IMR-90 (cell line): ENCODE measurements around the gene PIP5K1B. TPM values are rescaled to one million over a fixed set of nuclear protein-coding genes. Genes with fewer than 3 reads are reported as not detected.

ENCODE experiments used
- ATAC-seq: fragments of 200-7000 bp; cut with Tn5 transposase; 2 replicates; pipeline ENCODE4 v1.9.1; 2020; ENCODE audit warnings: low read depth, mild to moderate bottlenecking, moderate library complexity
- BruUV-seq: library from RNA; stranded (reverse); fragments of 400-500 nt; replicated peaks from 2 replicates; lab custom pipeline; 2021; lab: Mats Ljungman, UMichigan
- CTCF ChIA-PET: fragments of 300-600 bp; formaldehyde crosslinking; extraction: SDS; loops from one replicate; lab custom pipeline; 2021; ENCODE audit warnings: antibody characterized with exemption; lab: Yijun Ruan, JAX
- POLR2A ChIA-PET: fragments of 300-600 bp; sonication (Branson Sonifier 250); formaldehyde crosslinking; loops from one replicate; lab custom pipeline; 2022; ENCODE audit warnings: antibody characterized with exemption; ENCODE audit not compliant: unreplicated experiment; lab: Charles Lee
- DNase-seq: peaks from one replicate; pipeline ENCODE4 v3.0.0; 2013
- H2AFZ ChIP-seq: replicated peaks from 2 replicates; pipeline ENCODE3; 2013; ENCODE audit warnings: low read length, mild to moderate bottlenecking; ENCODE audit not compliant: poor library complexity
- H2AK5ac ChIP-seq: 2 replicates; pipeline ENCODE4 v1.6.1; 2013; ENCODE audit warnings: low read depth, low read length, inconsistent platforms
- H2AK9ac ChIP-seq: replicated peaks from 2 replicates; pipeline ENCODE3; 2013; ENCODE audit warnings: mild to moderate bottlenecking, low read depth, low read length, moderate library complexity; ENCODE audit not compliant: poor library complexity
- H2BK120ac ChIP-seq: 2 replicates; pipeline ENCODE4 v1.6.1; 2013; ENCODE audit warnings: low read depth, low read length, inconsistent platforms
- H2BK15ac ChIP-seq: 3 replicates; pipeline ENCODE4 v1.6.1; 2013; ENCODE audit warnings: low read depth, low read length, inconsistent platforms
- H2BK20ac ChIP-seq: 2 replicates; pipeline ENCODE4 v1.6.1; 2013; ENCODE audit warnings: low read depth, mild to moderate bottlenecking, inconsistent platforms, low read length, moderate library complexity
- H2BK5ac ChIP-seq: 2 replicates; pipeline ENCODE4 v1.6.1; 2013; ENCODE audit warnings: mild to moderate bottlenecking, low read depth, low read length, inconsistent platforms; ENCODE audit not compliant: poor library complexity, severe bottlenecking
- H3K14ac ChIP-seq: replicated peaks from 2 replicates; pipeline ENCODE4 v1.6.1; 2013; ENCODE audit warnings: low read depth, low read length, inconsistent platforms
- H3K18ac ChIP-seq: 2 replicates; pipeline ENCODE4 v1.6.1; 2013; ENCODE audit warnings: low read depth, low read length, control low read depth
- H3K23ac ChIP-seq: 2 replicates; pipeline ENCODE4 v1.6.1; 2013; ENCODE audit warnings: low read depth, low read length, inconsistent platforms
- H3K27ac ChIP-seq: 2 replicates; pipeline ENCODE4 v1.5.1; 2013; ENCODE audit warnings: mild to moderate bottlenecking, control low read depth, low read length; ENCODE audit not compliant: insufficient read depth
- H3K27me3 ChIP-seq: 2 replicates; pipeline ENCODE4 v1.6.1; 2013; ENCODE audit warnings: low read length; ENCODE audit not compliant: control insufficient read depth, insufficient read depth
- H3K36me3 ChIP-seq: 2 replicates; pipeline ENCODE4 v1.6.1; 2013; ENCODE audit warnings: low read length, mixed read lengths; ENCODE audit not compliant: control insufficient read depth, insufficient read depth
- H3K4ac ChIP-seq: 2 replicates; pipeline ENCODE4 v1.6.1; 2013; ENCODE audit warnings: low read depth, low read length, inconsistent platforms
- H3K4me1 ChIP-seq: 2 replicates; pipeline ENCODE4 v1.6.1; 2013; ENCODE audit warnings: low read length, mixed read lengths; ENCODE audit not compliant: control insufficient read depth, insufficient read depth
- H3K4me2 ChIP-seq: 2 replicates; pipeline ENCODE4 v1.6.1; 2013; ENCODE audit warnings: low read depth, mild to moderate bottlenecking, control low read depth, low read length, moderate library complexity
- H3K4me3 ChIP-seq: 2 replicates; pipeline ENCODE4 v1.5.1; 2013; ENCODE audit warnings: low read depth, mild to moderate bottlenecking, control low read depth, low read length, moderate library complexity; ENCODE audit not compliant: insufficient read depth
- H3K56ac ChIP-seq: 2 replicates; pipeline ENCODE4 v1.6.1; 2013; ENCODE audit warnings: low read length, inconsistent platforms; ENCODE audit not compliant: insufficient read depth; ENCODE audit errors: extremely low read depth
- H3K79me1 ChIP-seq, 2 experiments: 2 replicates each; pipeline ENCODE4 v1.6.1; 2013; ENCODE audit warnings: low read length in 2 of 2, inconsistent platforms in 1 of 2, low read depth in 1 of 2
- H3K9ac ChIP-seq: 2 replicates; pipeline ENCODE4 v1.6.1; 2013; ENCODE audit warnings: low read depth, low read length, control low read depth
- H3K9me1 ChIP-seq: 2 replicates; pipeline ENCODE4 v1.6.1; 2013; ENCODE audit warnings: low read length, inconsistent platforms; ENCODE audit not compliant: insufficient read depth
- H3K9me3 ChIP-seq: 2 replicates; pipeline ENCODE4 v1.6.1; 2013; ENCODE audit warnings: low read length; ENCODE audit not compliant: control insufficient read depth, insufficient read depth
- H4K20me1 ChIP-seq: 2 replicates; pipeline ENCODE4 v1.6.1; 2013; ENCODE audit warnings: low read length, inconsistent platforms; ENCODE audit not compliant: insufficient read depth
- H4K5ac ChIP-seq: 2 replicates; pipeline ENCODE4 v1.6.1; 2013; ENCODE audit warnings: mild to moderate bottlenecking, low read depth, low read length, control low read depth
- H4K8ac ChIP-seq, 2 experiments: 2 replicates each; pipeline ENCODE4 v1.6.1; 2013; ENCODE audit warnings: low read depth in 2 of 2, low read length in 2 of 2, control low read depth in 1 of 2, inconsistent platforms in 1 of 2
- H4K91ac ChIP-seq: 2 replicates; pipeline ENCODE4 v1.6.1; 2013; ENCODE audit warnings: low read depth, low read length, inconsistent platforms; ENCODE audit not compliant: insufficient read depth
- BHLHE40 ChIP-seq: fragments of 150-350 bp; IDR thresholded peaks from 2 replicates; pipeline ENCODE4 v1.6.1; 2016; ENCODE audit warnings: mild to moderate bottlenecking, low read depth, low read length
- CEBPB ChIP-seq: IDR thresholded peaks from 2 replicates; pipeline ENCODE4 v1.6.1; 2012; ENCODE audit warnings: low read depth, low read length, improper control_type of control experiment
- MAFK ChIP-seq: IDR thresholded peaks from 2 replicates; pipeline ENCODE4 v1.6.1; 2012; ENCODE audit warnings: low read depth, low read length, improper control_type of control experiment
- MAZ ChIP-seq: IDR thresholded peaks from 2 replicates; pipeline ENCODE4 v1.6.1; 2012; ENCODE audit warnings: low read depth, mild to moderate bottlenecking, low read length, improper control_type of control experiment, moderate library complexity, borderline replicate concordance
- NFE2L2 ChIP-seq: fragments of 150-350 bp; IDR thresholded peaks from 2 replicates; pipeline ENCODE4 v1.6.1; 2016; ENCODE audit warnings: low read depth, mild to moderate bottlenecking, low read length
- POLR2A ChIP-seq: IDR thresholded peaks from 2 replicates; pipeline ENCODE4 v1.6.1; 2012; ENCODE audit warnings: mild to moderate bottlenecking, low read depth, low read length
- RFX5 ChIP-seq: IDR thresholded peaks from 2 replicates; pipeline ENCODE4 v1.8.0; 2012; ENCODE audit warnings: low read depth, mild to moderate bottlenecking, low read length, moderate library complexity
- WGBS, 2 experiments: methylation state at CpG; one replicate each; pipeline versions ENCODE4 v1.1.5 to v1.1.7; 2013; ENCODE audit warnings: missing lambda C conversion rate in 2 of 2; ENCODE audit not compliant: insufficient read length in 1 of 2; ENCODE audit errors: extremely low coverage in 2 of 2; 5-methylcytosine and 5-hydroxymethylcytosine counted together
- dilution Hi-C: fragments of 300-500 bp; cut with HindIII; formaldehyde crosslinking; loops from one replicate; pipeline ENCODE4 v1.14.3; 2018; ENCODE audit warnings: low sequenced_read_pairs; ENCODE audit not compliant: unreplicated experiment
- in situ Hi-C: fragments of 300-500 bp; cut with MboI; formaldehyde crosslinking; loops from 3 replicates; pipeline ENCODE4 v1.14.3; 2019; ENCODE audit warnings: low sequenced_read_pairs, inconsistent platforms, mixed read lengths
- intact Hi-C: fragments of 100-400 bp; cut with micrococcal nuclease; formaldehyde crosslinking; loops from 2 replicates; pipeline ENCODE4 v1.10.0; 2022
- polyA plus RNA-seq, 3 experiments: library from polyadenylated mRNA; depleted of rRNA; stranded (reverse); fragments of >200 nt; gene quantifications; 2 replicates each; pipeline ENCODE4 v1.2.3, GENCODE V29; 2012; ENCODE audit warnings: low replicate concordance in 1 of 3
- total RNA-seq: library from RNA; depleted of rRNA; stranded (reverse); fragments of >200 nt; gene quantifications from 2 replicates; pipeline ENCODE4 v1.2.3, GENCODE V29; 2012
- TF ChIP-seq, protein P1 (sequence below): fragments of 150-350 bp; IDR thresholded peaks from 2 replicates; pipeline ENCODE4 v1.6.1; 2017; ENCODE audit warnings: mild to moderate bottlenecking, antibody characterized with exemption, low read length, low read depth
- TF ChIP-seq, protein P2 (sequence below): conservative IDR thresholded peaks from 2 replicates; pipeline ENCODE4 v1.5.1; 2012; ENCODE audit warnings: mild to moderate bottlenecking, low read depth, low read length, improper control_type of control experiment

The PIP5K1B gene
- total and polyA plus RNA-seq, 2 of the 4 experiments (the other 2 are of a cell fraction): not detected

DNA sequence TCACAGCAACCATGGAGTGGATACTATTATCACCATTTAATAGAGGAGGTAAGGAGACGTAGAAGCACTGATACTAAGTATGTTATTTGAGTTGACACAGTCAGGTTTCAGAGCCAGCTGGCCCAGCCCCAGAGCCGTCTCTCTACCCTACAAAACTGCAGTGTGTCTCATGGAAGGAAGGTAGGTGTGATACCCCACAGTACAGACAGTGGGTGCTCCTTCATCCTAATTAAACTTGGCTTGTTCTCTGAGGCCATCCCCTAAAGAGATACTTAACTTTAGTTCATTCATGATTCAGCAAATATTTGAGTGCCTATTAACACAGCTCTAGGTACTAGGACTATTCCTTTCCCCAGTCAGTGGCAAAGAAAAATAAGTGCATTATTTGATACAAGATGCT, 22.6 kb downstream of the PIP5K1B start:
- TF ChIP-seq POLR2A: no peak
- no peak for TF ChIP-seq RFX5
- no peak for TF ChIP-seq BHLHE40
- TF ChIP-seq MAFK: no peak
- TF ChIP-seq NFE2L2: no peak
- no peak for TF ChIP-seq MAZ
- TF ChIP-seq, protein P1, sequence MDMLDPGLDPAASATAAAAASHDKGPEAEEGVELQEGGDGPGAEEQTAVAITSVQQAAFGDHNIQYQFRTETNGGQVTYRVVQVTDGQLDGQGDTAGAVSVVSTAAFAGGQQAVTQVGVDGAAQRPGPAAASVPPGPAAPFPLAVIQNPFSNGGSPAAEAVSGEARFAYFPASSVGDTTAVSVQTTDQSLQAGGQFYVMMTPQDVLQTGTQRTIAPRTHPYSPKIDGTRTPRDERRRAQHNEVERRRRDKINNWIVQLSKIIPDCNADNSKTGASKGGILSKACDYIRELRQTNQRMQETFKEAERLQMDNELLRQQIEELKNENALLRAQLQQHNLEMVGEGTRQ: no peak
- TF ChIP-seq, protein P2, sequence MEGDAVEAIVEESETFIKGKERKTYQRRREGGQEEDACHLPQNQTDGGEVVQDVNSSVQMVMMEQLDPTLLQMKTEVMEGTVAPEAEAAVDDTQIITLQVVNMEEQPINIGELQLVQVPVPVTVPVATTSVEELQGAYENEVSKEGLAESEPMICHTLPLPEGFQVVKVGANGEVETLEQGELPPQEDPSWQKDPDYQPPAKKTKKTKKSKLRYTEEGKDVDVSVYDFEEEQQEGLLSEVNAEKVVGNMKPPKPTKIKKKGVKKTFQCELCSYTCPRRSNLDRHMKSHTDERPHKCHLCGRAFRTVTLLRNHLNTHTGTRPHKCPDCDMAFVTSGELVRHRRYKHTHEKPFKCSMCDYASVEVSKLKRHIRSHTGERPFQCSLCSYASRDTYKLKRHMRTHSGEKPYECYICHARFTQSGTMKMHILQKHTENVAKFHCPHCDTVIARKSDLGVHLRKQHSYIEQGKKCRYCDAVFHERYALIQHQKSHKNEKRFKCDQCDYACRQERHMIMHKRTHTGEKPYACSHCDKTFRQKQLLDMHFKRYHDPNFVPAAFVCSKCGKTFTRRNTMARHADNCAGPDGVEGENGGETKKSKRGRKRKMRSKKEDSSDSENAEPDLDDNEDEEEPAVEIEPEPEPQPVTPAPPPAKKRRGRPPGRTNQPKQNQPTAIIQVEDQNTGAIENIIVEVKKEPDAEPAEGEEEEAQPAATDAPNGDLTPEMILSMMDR: no peak
- no peak for TF ChIP-seq CEBPB
- Histone ChIP-seq H4K20me1 (no peaks in the 10 kb centered on the region), H2AK9ac (no peak overlapping the region), H3K4me2 (no peak overlapping the region), H3K4me1 (no peaks in the 10 kb centered on the region), H4K91ac (no peak overlapping the region), H3K27me3 (no peaks in the 10 kb centered on the region), H2BK20ac (no peak overlapping the region), H3K27ac (no peak overlapping the region), H2AFZ (no peak overlapping the region), H3K9ac (no peak overlapping the region), H3K9me3 (no peaks in the 10 kb centered on the region), H2BK15ac (no peak overlapping the region), H3K56ac (no peak overlapping the region), H3K23ac (no peak overlapping the region), H3K36me3 (no peaks in the 10 kb centered on the region), H3K4me3 (no peak overlapping the region), H3K18ac (no peak overlapping the region), H3K79me1 (no peaks in the 10 kb centered on the region), H2AK5ac (no peak overlapping the region), H4K8ac (no peak overlapping the region), H3K14ac (no peak overlapping the region), H4K5ac (no peak overlapping the region), H2BK120ac (no peak overlapping the region), H3K4ac (no peak overlapping the region), H3K9me1 (no peaks in the 10 kb centered on the region), H2BK5ac (no peak overlapping the region)
- dilution Hi-C loops: no loop called here
- ATAC-seq (no peak), DNase-seq (no peak)
- BruUV-seq: no TSS peak
- CTCF ChIA-PET: no interaction called here
- POLR2A ChIA-PET: no interaction called here
- intact Hi-C loops: loop anchor here (5.0 kb wide), 1 partner anchor 120 kb away; no protein-coding TSS in a partner anchor
- no CpG with 5 or more reads among the region's 2 CpGs for WGBS, 2 experiments
- in situ Hi-C loops: no loop called here
